Forelimb muscle (tissue), 1 donor: Measurements from ENCODE around the gene IPO11. TPM values are rescaled to one million over a fixed set of nuclear protein-coding genes. Genes with fewer than 3 reads are reported as not detected.
"Not testable (repeated sequence)": the region's sequence is repeated elsewhere in the genome, so short reads cannot be mapped to it uniquely, and the experiment has no call there.

Source experiments
- DNase-seq: peaks from one replicate; pipeline ENCODE4 v3.0.0-alpha.2; 2013; ENCODE audit warnings: low read depth
- polyA plus RNA-seq: library from polyadenylated mRNA; unstranded; fragments of 120-200 nt; gene quantifications from one replicate; pipeline ENCODE4 v1.2.1, GENCODE V29; 2013; ENCODE audit not compliant: insufficient read length

IPO11 gene
- polyA plus RNA-seq, 1 donor, result 22.6 TPM

GRCh38 chr5:62513085-62513484 lies 100.5 kb downstream of the IPO11 start:
- not testable (repeated sequence) for DNase-seq

- no peak for DNase-seq
Measured at GRCh38 chr5:62514510-62515119, 102.1 kb downstream of the IPO11 start.

GRCh38 chr5:62520812-62521211 lies 108.2 kb downstream of the IPO11 start:
- not testable (repeated sequence) for DNase-seq

DNA sequence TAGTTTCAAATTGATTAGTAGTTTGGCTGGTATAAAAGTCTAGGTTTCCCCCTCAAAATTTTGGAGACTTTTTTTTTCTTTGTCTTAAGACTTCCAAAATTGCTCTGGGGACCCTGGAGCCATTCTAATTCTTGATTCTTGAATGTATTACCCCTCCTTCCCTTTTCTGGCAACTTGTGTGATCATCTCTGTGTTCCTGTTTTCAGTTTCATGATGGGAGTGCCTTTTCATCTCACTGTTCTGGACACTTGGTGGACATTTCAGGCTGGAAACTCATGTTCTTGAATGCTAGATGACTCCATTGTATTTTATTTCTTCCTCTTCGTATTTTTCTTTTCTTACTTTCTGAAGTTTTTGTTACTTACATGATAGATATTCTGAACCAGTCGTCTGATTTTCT lies 108.8 kb downstream of the IPO11 start:
- no peak for DNase-seq

DNA sequence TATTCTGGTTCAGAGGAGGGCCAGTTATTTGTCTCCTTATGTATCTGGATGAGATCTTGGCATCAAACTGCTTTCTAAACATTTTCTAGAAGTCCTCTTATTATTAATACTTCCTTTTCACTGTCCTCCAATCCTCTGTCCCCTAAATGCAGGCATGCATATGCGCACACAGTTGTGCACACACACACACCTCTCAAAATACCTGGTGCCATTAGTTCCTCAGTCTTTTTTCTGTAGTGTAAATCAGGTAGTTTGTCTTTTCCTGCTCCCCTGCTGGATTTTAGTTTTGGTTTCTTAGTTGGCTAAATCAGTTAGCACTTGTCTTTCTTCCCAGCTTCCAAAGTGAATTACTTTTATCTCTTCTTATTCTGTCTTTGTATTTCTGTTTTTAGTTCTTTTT lies 110.2 kb downstream of the IPO11 start:
- DNase-seq, result no peak

- DNase-seq, result no peak
Measured at GRCh38 chr5:62533597-62533996, 121.0 kb downstream of the IPO11 start.

DNA sequence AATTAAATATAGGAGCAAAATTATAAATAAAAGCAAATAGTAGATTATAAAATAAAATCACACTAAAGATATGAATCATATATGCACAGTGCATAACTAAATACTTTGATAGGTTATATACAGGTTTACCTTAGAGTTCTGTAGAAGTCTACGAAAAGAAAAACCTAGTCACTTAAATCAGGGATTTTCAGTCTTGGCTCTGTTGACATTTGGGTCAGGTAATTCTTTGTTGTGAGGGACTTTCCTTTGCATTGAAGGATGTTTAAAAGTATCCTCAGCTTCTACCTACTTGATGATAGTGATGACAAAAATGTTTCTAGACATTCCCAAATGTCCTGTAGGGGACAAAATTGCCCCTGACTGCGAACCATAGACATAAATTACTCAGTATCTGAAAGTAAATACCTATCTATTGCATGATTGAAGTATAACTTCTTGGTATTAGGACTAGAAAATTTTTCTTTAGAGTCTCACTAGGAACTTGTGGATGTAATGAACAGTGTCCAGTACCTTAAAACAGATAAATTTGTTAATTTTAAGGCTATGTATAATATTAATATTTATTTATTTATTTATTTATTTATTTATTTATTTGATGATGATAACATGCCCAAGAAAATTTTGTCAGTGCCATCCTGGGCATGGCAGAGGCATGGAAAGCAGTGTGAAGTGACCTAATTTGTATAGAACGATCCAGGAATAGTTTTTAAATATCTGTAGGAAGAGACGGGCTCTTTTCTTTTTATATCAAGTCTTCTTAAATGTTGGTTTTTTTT lies 122.1 kb downstream of the IPO11 start:
- no peak for DNase-seq

GRCh38 chr5:62536232-62536631 lies 123.7 kb downstream of the IPO11 start:
- DNase-seq, result no peak

GRCh38 chr5:62536783-62537182 lies 124.2 kb downstream of the IPO11 start:
- DNase-seq, result no peak

DNA sequence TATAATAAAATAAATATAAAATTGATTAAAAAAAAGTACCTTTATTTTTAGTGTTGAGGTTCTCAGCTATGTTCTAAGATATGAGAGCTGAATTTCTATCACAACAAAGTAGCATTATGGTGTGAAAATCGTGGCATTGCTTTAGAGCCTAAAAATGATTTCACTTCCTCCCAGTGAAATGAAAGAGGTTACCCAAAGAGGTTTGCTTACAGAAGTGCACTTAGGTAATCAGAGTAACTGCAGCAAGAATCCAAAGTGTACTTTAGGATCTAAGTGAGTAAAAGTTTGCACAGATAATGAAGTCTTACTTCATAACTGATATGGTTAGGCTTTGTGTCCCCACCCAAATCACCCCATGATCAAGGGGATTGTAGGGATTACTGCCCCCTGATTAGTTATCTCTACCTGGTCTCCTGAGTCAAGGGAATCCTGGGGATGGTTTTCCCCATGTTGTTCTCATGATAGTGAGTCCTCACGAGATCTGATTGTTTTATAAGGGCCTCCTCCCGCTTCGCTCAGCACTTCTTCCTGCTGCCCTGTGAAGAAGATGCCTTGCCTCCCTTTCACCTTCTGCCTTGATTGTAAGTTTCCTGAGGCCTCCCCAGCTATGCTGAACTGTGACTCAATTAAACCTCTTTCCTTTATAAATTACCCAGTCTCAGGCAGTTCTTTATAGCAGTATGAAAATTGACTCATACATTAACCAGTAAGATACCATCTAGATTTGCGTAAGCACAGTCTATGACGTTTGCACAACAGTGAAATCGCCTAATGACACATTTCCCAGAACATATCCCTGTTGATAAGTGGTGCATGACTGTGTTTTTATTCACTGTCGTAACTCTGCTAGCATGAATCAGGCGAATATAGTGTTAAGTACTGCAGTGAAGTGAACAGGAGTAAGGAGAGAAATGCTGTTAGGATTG lies 125.7 kb downstream of the IPO11 start:
- DNase-seq, result no peak

DNA sequence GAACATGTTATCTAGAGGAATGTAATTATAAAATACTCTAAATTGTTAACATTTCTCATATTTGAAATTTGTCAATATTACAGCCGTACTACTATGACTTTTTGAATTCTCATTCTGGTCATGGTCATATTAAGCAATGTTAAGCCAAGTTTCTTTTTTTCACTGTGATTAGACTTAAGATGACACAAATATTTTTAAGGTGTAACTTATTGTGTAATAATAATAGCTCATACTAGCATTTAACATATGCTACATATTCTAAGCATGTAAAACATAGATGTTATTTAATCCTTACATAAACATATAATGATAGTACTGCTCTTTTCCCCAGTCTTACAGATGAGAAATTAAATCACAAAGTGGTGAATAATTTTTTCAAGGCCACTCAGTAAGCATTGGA lies 130.2 kb downstream of the IPO11 start:
- DNase-seq, result no peak

DNA sequence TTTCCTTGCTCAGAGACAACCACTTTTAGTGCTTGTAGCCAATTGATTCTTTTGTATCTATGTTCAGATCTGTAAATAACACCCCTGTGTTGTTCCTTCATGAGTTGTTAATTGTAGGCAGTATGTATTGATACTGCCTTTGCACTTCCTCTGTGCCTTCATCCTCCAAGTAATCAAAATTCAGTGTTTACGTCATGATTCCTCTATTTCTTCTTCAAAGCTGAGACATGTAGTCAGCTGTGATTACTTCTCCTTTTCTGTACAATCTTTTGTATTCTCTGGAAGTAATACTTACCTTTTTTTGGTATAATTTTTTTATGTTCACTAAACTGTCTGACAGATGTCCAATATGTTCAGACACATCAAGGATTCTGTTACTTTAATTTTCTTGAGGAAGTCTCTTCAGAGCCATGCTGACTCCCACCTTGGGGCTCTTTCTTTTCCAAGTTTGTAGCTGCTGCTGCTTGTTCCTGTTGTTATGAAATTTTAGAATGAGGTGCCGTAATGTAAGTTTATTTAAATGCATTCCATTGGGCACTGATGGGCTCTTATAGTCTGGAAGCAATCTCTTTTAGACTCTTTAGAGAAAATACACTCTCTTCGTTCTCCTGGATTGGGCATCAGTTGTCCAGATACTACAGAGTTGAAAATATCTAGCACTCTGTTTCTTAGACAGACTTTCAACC lies 135.5 kb downstream of the IPO11 start:
- DNase-seq, result no peak

DNA sequence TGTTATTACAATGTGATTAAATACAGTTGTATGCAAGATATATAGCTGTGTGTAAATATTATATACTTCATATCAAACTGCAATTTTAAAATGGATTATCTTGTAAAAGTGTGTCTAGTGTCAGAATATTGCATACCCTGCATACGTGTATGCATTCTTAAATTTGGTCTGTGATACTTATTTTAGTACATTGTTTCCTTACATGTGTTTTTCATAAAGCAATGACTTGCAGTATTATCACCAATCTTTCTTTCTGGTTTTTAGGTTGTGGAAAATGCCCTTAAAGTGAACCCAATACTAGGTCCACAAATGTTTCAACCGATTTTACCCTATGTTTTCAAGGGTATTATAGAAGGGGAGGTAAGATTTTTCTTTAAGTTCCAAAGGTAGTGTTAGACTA lies 137.5 kb downstream of the IPO11 start:
- no peak for DNase-seq

GRCh38 chr5:62555930-62556329 lies 143.4 kb downstream of the IPO11 start:
- no peak for DNase-seq

DNA sequence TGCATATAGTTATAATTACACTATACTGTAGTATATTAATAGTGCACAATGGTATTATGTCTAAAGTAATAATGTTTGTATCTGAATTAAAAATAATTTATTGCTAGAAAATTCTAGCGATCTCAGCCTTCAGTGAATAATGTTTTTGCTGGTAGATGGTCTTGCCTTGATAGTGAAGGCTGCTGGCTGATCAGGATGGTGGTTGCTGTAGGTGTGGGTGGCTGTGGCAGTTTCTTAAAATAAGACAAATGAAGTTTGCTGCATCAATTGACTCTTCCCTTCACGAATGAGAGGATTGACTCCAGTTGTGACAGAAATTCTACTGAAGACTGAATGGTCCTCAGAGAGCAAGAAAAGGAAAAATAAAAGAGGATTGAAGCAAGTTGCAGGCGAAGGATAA lies 146.4 kb downstream of the IPO11 start:
- no peak for DNase-seq

DNA sequence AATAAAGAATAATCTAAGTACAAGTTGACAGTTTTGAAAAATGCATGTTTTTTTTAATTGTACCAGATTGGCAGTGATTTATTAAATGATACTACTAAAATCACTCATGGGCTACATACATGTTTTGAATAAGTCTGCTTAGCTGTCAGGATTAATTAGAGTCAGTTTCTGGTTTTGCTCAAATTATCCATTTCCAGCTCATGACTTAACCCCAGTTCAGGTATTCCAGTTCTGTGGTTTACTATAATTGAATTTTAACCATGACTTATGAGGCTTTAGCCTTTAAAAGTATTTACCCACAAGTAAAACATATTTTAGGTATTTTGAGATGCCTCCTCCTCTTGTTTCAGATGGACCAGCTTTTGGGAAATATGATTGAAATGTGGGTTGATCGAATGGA lies 148.2 kb downstream of the IPO11 start:
- DNase-seq, result no peak

GRCh38 chr5:62561896-62562295 lies 149.3 kb downstream of the IPO11 start:
- DNase-seq, result no peak

DNA sequence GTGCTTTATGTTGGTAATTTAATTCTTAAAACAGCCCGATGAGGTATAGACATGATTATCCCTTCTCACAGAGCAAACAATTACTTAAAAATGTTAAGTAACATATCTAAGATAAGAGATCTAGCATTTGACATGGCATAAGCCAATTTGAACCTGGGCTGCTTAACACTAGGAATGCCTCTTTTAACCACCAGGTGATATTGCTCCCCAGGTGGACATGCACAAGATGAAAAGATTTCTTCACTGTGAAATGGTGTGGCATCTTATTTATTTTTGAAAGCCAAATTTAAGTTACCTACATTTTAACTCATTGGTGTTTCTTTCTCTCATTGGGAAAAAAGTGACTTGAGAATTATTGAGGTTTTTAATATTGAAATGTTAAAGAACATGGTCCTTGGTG lies 150.3 kb downstream of the IPO11 start:
- no peak for DNase-seq

DNA sequence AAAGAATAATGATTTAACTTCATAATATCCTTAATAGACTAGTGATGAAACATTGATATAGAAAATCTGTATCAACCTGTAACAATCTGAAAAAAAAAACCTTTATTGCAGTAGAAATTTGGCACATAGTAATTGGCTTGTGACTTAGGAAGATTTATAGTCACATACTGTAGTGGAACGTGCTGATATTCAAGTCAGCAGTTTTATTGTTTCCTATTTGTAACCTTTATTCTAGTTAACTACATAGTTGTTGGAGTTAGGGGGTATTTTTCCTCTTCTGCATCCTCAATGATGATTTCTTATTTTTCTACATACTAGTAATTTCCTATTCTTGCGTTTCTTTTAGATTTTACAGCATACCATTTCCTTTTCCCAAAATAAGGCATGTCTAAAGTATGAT lies 151.5 kb downstream of the IPO11 start:
- no peak for DNase-seq

- DNase-seq, result not testable (repeated sequence)
Measured at GRCh38 chr5:62565740-62566139, 153.2 kb downstream of the IPO11 start.

GRCh38 chr5:62568143-62568542 lies 155.6 kb downstream of the IPO11 start:
- no peak for DNase-seq
